AG04449 (cell line): ENCODE data around the gene AKR1B1.

Experiments
- CTCF ChIA-PET: fragments of 350-600 bp; formaldehyde crosslinking; extraction: SDS; loops from one replicate; lab custom pipeline; 2021; ENCODE audit warnings: antibody characterized with exemption; lab: Yijun Ruan, JAX
- POLR2A ChIA-PET: fragments of 400-600, 350-600 bp; formaldehyde crosslinking; extraction: SDS; loops from one replicate; lab custom pipeline; 2020; ENCODE audit warnings: antibody characterized with exemption, inconsistent platforms; lab: Yijun Ruan, JAX
- DNase-seq: peaks from one replicate; pipeline ENCODE4 v3.0.0-alpha.2; 2010; ENCODE audit warnings: low read depth, low spot score
- H3K4me3 ChIP-seq: 2 replicates; pipeline ENCODE4 v1.5.1; 2011; ENCODE audit warnings: low read depth, mild to moderate bottlenecking, control low read depth, low read length
- CTCF ChIP-seq: IDR thresholded peaks from one replicate; pipeline ENCODE4 v1.5.1; 2011; ENCODE audit warnings: mild to moderate bottlenecking, moderate library complexity, low read length, control low read depth, inconsistent platforms; ENCODE audit not compliant: insufficient read depth; ENCODE audit errors: missing control alignments

The AKR1B1 gene

GRCh38 chr7:134420424-134421125, 38.3 kb downstream of the AKR1B1 start:
- H3K4me3 ChIP-seq: no peak overlapping the region
- peak; percentile 55 for TF ChIP-seq CTCF
- CTCF ChIA-PET: interaction anchor here (0.7 to 4.9 kb wide), 22 partner anchors 9 to 1711 kb away, joined by 3 to 34 read pairs (median 3); partner anchors contain the start of gene SLC35B4
- POLR2A ChIA-PET: no interaction called here
- DNase-seq: no peak

GRCh38 chr7:134419875-134420274, 39.0 kb downstream of the AKR1B1 start:
- no peak overlapping the region for H3K4me3 ChIP-seq
- POLR2A ChIA-PET: no interaction called here
- DNase-seq: no peak

GRCh38 chr7:134419085-134419484, 39.8 kb downstream of the AKR1B1 start:
- DNase-seq: no peak
- ChIA-PET POLR2A (no interaction called here), CTCF (interaction anchor here (1.2 to 4.9 kb wide), 4 partner anchors 9 to 278 kb away, joined by 3 to 34 read pairs (median 12); no protein-coding TSS in a partner anchor)
- no peak for TF ChIP-seq CTCF
- no peak overlapping the region for H3K4me3 ChIP-seq

More at GRCh38 chr7:134419875-134420274, 39.0 kb downstream of the AKR1B1 start:
- CTCF ChIA-PET: interaction anchor here (0.9 to 4.9 kb wide), 15 partner anchors 8 to 1710 kb away, joined by 3 to 34 read pairs (median 4); partner anchors contain the start of gene SLC35B4
- no peak for TF ChIP-seq CTCF

GRCh38 chr7:134415700-134416099, 43.2 kb downstream of the AKR1B1 start:
- no peak overlapping the region for H3K4me3 ChIP-seq
- ChIA-PET POLR2A (no interaction called here), CTCF (no interaction called here)
- no peak for TF ChIP-seq CTCF
- no peak for DNase-seq

- no peak for TF ChIP-seq CTCF
- H3K4me3 ChIP-seq: no peak overlapping the region
- no peak for DNase-seq
- POLR2A ChIA-PET: no interaction called here
- CTCF ChIA-PET: no interaction called here
Observed at GRCh38 chr7:134414109-134414508, 44.8 kb downstream of the AKR1B1 start.

GRCh38 chr7:134407311-134407710, 51.6 kb downstream of the AKR1B1 start:
- no peak for DNase-seq
- H3K4me3 ChIP-seq: no peak overlapping the region
- CTCF ChIA-PET: interaction anchor here (0.8 kb wide), 1 partner anchor 13 kb away, joined by 3 read pairs; no protein-coding TSS in a partner anchor
- TF ChIP-seq CTCF: no peak
- POLR2A ChIA-PET: no interaction called here
